ENCODE results near the gene ARFGEF3. TPM values are rescaled to one million over a fixed set of nuclear protein-coding genes. Genes with fewer than 3 reads are reported as not detected.

The ARFGEF3 gene
- total RNA-seq, 4 donors from 2014 or later, result 6.7 to 17.1 (median 13.2) TPM

DNA sequence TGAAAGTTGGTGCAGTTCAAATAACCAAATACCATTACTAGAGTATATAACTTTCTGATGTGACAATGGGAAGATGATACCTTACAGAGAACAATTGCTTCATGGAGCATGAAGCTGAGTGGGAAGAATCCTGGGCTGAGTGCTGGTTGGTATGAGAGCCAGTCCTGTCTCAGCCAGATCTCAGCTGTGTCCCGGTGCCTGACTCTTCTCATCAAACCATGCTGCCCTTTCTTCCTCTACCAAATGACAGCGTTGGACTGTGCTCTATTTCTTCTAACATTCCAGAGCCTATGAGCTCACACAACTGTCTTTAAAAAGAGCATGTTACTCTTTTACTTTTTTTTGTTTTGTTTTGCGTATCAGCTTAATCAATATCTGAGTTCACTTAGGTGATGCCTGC lies 84.0 kb downstream of the ARFGEF3 start:
- H3K27me3 ChIP-seq, result no peaks in the 10 kb centered on the region
- no peaks in the 10 kb centered on the region for H3K36me3 ChIP-seq
- no peak overlapping the region for H3K4me3 ChIP-seq
- WGBS, 2 donors (ENCODE audit: low coverage in 1 of 2), result 67 to 85% methylated on average over 3 of the region's 3 CpGs
- no peaks in the 10 kb centered on the region for H3K4me1 ChIP-seq
- TF ChIP-seq, protein P1, sequence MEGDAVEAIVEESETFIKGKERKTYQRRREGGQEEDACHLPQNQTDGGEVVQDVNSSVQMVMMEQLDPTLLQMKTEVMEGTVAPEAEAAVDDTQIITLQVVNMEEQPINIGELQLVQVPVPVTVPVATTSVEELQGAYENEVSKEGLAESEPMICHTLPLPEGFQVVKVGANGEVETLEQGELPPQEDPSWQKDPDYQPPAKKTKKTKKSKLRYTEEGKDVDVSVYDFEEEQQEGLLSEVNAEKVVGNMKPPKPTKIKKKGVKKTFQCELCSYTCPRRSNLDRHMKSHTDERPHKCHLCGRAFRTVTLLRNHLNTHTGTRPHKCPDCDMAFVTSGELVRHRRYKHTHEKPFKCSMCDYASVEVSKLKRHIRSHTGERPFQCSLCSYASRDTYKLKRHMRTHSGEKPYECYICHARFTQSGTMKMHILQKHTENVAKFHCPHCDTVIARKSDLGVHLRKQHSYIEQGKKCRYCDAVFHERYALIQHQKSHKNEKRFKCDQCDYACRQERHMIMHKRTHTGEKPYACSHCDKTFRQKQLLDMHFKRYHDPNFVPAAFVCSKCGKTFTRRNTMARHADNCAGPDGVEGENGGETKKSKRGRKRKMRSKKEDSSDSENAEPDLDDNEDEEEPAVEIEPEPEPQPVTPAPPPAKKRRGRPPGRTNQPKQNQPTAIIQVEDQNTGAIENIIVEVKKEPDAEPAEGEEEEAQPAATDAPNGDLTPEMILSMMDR (IDR thresholded peaks at IDR 0.05), result no peak
- H3K27ac ChIP-seq, result no peak overlapping the region
- DNase-seq, result no peak
- in situ Hi-C loops (cut with MboI; ENCODE audit: low pct_ligation_motif_present in 1 of 4, low pct_unique_long_range_greater_than_20kb in 1 of 4, low sequenced_read_pairs in 3 of 4) (no loop called here), intact Hi-C loops (cut with DNase I; ENCODE audit: low total_unique reads) (no loop called here)
- H3K9me3 ChIP-seq, result no peaks in the 10 kb centered on the region

DNA sequence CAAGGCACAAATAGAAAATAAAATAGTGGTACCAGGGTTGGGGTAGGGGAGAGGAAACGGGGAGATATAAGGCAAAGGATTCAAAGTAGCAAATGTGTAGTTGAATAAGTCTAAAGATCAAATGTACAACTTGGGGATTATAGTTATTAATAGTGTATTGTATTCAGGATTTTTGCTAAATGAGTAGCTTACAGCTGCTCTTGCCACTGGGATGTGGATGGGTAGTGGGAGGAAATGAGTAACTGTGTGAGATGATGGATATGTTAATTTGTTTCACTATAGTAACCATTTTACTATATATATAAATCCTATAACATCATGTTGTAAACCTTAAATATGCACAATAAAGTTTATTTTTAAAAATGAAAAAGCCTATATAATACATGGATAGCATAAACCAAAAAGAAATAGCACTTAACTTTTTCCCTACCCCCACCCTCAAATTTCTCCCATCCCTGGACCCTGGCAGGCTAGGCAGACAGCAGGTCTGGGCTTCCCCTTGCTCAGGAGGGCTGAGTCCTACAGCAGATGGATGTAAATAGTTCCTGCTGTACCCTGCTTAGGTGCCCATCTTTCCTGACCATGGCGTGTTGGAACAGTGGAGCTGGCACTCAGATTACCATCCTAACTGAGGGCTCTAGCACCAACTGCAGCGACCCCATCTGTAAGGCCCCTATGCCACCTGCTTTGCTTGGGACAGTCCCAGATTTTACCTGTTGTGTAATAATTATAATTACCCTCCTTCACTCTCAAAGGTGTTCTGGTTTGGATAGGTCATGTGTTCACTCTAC lies 85.1 kb downstream of the ARFGEF3 start:
- H3K4me1 ChIP-seq, result no peaks in the 10 kb centered on the region
- H3K9me3 ChIP-seq, result no peaks in the 10 kb centered on the region
- no peak overlapping the region for H3K4me3 ChIP-seq
- no peaks in the 10 kb centered on the region for H3K27me3 ChIP-seq
- H3K27ac ChIP-seq, result no peak overlapping the region
- 78 to 86% methylated on average over 1 to 3 of the region's 3 CpGs for whole genome bisulfite sequencing, 2 donors (ENCODE audit: low coverage in 1 of 2)
- intact Hi-C loops (cut with DNase I; ENCODE audit: low total_unique reads), result no loop called here
- no peaks in the 10 kb centered on the region for H3K36me3 ChIP-seq
- in situ Hi-C loops (cut with MboI; ENCODE audit: low pct_ligation_motif_present in 1 of 4, low pct_unique_long_range_greater_than_20kb in 1 of 4, low sequenced_read_pairs in 3 of 4), result no loop called here
- DNase-seq, result no peak
- TF ChIP-seq POLR2AphosphoS5 (IDR thresholded peaks at IDR 0.05) (no peak), EP300 (IDR thresholded peaks at IDR 0.05; ENCODE audit: low read depth) (no peak), POLR2A (IDR thresholded peaks at IDR 0.05) (no peak)
- TF ChIP-seq, protein P1 (IDR thresholded peaks at IDR 0.05), result no peak

DNA sequence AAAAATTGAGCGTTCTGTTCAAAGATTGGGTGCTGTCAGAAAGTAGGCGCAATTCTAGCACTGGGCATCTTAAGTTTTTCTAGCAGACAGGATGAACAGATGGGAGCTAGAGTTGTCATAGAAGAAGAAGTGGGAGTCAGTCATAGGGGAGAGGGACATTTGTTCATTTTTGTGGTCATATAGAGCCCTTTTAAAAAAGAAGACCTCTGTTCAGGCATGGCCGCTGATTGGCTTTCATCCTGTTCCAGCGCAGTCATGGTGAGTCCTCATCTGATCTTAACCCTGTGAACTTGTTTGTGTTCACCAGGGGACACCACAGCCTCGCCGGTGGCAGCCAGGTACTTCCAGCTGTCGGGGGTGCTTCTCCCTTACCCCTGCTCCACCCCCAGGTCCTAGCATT lies 86.3 kb downstream of the ARFGEF3 start:
- Histone ChIP-seq H3K36me3 (no peaks in the 10 kb centered on the region), H3K27ac (no peak overlapping the region), H3K9me3 (no peaks in the 10 kb centered on the region), H3K4me1 (no peaks in the 10 kb centered on the region), H3K27me3 (no peaks in the 10 kb centered on the region), H3K4me3 (no peak overlapping the region)
- intact Hi-C loops (cut with DNase I; ENCODE audit: low total_unique reads), result no loop called here
- no peak for DNase-seq
- TF ChIP-seq, protein P1 (IDR thresholded peaks at IDR 0.05), result no peak
- TF ChIP-seq EP300 (IDR thresholded peaks at IDR 0.05; ENCODE audit: low read depth) (no peak), POLR2AphosphoS5 (IDR thresholded peaks at IDR 0.05) (no peak), POLR2A (IDR thresholded peaks at IDR 0.05) (no peak)
- in situ Hi-C loops (cut with MboI; ENCODE audit: low pct_ligation_motif_present in 1 of 4, low pct_unique_long_range_greater_than_20kb in 1 of 4, low sequenced_read_pairs in 3 of 4), result no loop called here
- WGBS, 2 donors (ENCODE audit: low coverage in 1 of 2), result 88 to 92% methylated on average over 3 to 7 of the region's 7 CpGs

DNA sequence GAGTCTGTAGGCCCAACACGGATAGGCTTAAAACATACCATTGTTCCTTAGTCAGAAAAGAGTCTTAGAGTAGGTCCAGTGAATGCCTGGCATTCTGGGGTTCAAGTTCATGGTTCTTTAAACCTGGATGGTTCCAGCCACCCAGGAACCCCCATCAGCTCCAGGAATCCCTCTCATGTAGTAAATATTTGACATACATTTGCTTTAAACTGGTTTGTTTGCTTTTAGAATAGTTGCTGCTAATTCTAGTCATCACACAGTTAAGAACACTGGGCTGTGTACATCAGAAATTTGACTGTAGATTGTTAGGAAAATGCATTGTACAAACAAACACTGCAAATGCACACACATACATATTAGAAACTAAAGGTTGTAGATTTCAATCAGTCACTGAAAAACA lies 87.1 kb downstream of the ARFGEF3 start:
- WGBS, 2 donors (ENCODE audit: low coverage in 1 of 2), result 89 to 100% methylated on average over 1 of the region's 1 CpG
- no peak for TF ChIP-seq EP300 (IDR thresholded peaks at IDR 0.05; ENCODE audit: low read depth)
- TF ChIP-seq POLR2AphosphoS5 (IDR thresholded peaks at IDR 0.05), result no peak
- TF ChIP-seq, protein P1 (IDR thresholded peaks at IDR 0.05), result no peak
- no peak for TF ChIP-seq POLR2A (IDR thresholded peaks at IDR 0.05)
- H3K27ac ChIP-seq, result no peak overlapping the region
- in situ Hi-C loops (cut with MboI; ENCODE audit: low pct_ligation_motif_present in 1 of 4, low pct_unique_long_range_greater_than_20kb in 1 of 4, low sequenced_read_pairs in 3 of 4) (no loop called here), intact Hi-C loops (cut with DNase I; ENCODE audit: low total_unique reads) (no loop called here)
- no peak for DNase-seq
- no peaks in the 10 kb centered on the region for H3K27me3 ChIP-seq
- no peaks in the 10 kb centered on the region for H3K9me3 ChIP-seq
- H3K36me3 ChIP-seq, result no peaks in the 10 kb centered on the region
- no peak overlapping the region for H3K4me3 ChIP-seq
- H3K4me1 ChIP-seq, result no peaks in the 10 kb centered on the region
